GM19193 (cell line): Measurements from ENCODE around the gene HFE.

Experiments used
- POLR2A ChIP-seq: IDR thresholded peaks from 4 replicates; pipeline ENCODE4 v1.6.1; 2011; ENCODE audit not compliant: insufficient read depth, insufficient read length; ENCODE audit errors: extremely low read depth

The HFE gene

DNA sequence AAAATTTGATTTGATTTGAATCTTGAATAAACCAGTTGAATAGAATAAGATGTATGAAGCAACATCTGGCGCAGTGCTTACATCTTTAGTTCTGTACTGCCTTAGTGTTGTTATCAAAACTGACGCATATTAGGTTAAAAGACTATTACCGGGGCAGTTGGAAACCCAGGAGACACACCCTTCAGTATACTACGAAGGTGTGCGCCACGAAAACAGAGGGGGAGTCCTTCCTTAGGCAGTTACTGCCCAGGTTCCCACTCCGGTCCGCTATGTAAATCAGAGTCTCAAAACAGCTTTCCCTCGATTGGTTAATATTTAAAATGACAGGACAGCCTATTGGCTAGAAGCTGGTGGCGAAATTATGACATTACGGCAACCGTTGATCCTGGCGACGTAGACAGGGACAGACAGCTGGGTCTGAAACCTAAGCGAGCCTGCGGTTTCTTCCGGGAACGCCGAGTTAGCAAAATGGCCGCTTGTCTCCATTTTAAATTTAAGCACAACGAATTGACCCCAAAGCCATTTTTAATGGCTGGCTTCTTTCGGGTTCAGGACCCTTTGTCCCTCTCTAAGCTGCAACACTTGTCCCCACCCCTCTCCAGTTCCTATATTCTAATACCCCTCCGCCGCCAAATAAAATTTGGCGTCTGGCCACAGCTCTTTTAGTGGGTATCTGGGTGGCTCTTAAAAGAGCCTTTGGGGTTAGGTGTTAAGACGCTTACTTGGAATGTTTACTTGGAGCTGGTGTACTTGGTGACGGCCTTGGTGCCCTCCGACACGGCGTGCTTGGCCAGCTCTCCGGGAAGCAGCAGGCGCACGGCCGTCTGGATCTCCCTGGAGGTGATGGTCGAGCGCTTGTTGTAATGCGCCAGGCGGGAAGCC, 35.8 kb downstream of the HFE start:
- peak; percentile 92 for TF ChIP-seq POLR2A

DNA sequence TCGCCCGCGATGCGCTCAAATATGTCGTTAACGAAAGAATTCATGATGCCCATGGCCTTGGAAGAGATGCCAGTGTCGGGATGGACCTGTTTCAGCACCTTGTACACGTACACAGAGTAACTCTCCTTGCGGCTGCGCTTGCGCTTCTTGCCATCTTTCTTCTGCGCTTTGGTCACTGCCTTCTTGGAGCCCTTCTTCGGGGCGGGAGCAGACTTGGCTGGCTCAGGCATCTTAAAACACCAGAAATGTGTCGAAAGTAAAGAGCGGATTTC, 36.4 kb downstream of the HFE start:
- peak; percentile 90 for TF ChIP-seq POLR2A

DNA sequence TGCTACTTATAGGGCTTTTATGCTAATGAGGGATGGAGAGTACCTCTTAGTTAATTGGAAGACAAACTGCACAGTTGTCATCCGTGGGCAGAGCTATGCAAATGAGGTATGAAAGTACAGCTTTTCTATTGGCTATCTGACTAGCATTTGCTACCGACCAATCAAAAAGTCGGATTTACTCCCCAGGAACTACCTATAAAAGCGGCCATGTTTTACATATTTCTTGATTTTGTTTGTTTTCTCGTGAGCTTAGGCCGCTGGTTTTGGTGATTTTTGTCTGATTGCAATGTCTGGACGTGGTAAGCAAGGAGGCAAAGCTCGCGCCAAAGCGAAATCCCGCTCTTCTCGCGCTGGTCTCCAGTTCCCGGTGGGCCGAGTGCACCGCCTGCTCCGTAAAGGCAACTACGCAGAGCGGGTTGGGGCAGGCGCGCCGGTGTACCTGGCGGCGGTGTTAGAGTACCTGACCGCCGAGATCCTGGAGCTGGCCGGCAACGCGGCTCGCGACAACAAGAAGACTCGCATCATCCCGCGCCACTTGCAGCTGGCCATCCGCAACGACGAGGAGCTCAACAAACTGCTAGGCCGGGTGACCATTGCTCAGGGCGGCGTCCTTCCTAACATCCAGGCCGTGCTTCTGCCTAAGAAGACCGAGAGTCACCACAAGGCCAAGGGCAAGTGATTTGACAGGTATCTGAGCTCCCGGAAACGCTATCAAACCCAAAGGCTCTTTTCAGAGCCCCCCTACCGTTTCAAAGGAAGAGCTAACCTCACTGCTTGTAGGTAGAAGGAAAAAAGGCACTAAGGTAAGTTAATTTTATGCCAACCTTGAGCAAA, 36.9 kb downstream of the HFE start:
- peak; percentile 92 for TF ChIP-seq POLR2A

DNA sequence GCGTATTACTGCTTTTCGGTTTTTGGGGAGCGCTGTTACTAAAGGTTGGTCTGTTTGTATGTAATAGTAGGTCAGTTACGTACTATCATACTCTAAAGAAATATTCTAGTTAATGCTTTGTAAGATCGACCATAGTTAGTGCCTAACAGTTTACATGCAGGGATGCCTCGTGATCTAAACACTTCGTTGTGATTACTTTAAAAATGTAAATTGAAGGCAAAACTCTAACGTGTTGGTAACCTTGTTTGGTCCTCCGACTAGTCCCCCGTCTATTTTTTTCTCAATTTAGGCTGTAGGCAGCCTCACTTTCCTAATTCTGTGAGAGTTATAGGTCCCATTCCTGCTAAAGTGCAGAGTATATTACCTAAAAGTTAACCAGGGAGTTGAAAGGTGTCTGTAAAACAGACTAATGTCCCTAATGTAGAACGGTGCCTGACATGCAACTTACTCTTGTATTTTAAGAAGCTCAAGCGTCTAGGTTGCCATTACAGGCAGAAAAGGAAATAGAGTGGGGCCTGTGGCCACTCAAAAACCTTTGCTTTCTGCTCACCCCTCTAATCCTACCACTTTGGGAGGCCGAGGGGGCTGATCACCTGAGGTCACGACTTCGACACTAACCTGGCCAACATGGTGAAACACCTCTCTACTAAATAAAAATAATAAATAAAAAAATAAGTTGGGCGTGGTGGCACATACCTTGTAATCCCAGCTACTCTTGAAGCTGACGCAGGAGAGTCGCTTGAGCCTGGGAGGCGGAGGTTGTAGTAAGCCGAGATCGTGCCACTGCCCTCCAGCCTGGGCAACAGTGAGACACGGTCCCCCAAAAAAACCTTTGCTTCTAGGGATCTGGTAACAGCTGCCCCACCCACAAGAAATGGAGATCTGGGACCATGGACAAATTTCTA, 37.8 kb downstream of the HFE start:
- no peak for TF ChIP-seq POLR2A

DNA sequence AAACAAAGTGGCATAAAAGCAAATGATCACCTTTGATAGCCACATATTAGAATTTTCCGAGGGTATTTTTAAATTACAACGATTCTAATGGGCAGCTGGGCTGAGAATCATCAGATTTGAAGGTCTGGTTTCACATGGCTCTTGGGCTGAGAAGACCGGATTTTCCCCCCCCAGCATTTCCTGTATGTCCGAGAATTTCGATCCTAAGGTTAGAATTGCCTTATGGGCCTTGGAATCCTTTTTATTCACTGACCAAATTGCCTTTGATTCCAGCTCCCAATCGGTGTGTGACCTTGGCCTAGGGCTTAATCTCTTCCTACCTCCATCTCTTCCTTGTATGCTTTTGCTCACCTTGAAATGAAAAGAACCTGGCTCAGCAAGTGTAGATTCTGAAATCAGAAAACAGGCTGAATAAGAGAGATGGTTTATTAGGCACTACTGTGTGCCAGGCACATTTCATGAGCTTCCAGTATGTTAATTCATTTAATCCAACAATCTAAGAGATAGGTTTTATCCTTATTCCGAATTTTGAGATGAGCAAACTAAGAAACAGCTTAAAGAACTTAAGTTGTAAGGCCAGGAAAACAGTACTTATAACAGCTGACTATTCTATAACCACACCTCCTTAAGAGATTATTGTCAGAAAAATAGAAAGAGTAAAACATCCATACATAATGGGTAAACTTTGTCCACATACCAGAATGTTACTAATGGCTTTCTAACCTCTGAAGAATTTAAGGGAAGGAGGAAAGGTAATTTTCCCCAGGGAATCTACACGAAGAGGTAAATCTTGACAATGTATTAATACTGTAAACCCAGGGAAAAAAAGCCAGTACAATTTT, 39.4 kb downstream of the HFE start:
- no peak for TF ChIP-seq POLR2A

DNA sequence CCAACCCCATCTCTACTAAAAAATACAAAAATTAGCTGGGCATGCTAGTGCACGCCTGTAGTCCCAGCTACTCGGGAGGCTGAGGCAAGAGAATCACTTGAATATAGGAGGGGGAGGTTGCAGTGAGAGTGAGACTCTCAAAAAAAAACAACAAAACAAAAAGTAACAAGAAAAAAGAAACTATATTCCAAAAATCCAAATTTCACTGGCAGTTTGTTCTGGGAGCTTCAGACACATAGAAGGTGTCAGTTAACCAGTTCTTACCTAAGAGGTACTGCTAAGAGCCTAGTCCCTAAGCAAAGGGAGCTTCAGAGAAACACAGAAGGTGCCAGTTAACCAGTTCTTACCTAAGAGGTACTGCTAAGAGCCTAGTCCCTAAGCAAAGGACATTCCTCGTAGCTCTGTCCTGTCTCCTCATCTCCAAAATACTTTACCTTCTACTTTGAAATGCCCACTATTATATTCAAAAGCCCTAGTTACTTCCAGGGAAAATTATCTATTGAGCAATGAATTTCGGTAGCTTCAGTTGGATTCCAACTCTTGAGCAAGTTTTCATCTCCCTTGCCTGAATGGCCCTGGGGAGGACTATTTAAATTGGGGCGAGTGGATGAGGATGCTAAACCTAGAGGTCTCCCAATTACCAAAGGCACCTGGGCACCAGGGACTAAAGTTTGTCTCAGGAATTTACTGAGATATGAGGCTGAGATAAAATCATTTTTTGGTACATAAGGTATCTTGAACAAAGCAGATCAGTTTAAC, 41.0 kb downstream of the HFE start:
- no peak for TF ChIP-seq POLR2A

DNA sequence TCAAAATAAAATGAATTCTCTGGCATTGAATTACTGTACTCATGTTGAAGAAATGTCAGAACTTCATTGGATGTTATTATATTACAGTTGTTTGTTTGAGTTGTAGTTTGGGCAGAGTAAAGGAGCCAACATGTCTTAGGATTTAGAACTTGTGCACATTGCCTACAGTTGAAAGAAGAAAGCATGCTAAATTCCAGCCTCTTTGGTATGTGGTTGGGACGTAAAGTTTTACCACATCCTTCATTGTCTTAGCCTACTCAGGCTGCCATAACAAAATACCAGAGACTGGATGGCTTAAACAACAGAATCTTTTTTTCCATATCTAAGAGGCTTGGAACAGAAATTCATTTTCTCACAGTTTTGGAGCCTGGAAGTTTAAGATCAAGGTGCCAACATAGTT, 42.4 kb downstream of the HFE start:
- no peak for TF ChIP-seq POLR2A

DNA sequence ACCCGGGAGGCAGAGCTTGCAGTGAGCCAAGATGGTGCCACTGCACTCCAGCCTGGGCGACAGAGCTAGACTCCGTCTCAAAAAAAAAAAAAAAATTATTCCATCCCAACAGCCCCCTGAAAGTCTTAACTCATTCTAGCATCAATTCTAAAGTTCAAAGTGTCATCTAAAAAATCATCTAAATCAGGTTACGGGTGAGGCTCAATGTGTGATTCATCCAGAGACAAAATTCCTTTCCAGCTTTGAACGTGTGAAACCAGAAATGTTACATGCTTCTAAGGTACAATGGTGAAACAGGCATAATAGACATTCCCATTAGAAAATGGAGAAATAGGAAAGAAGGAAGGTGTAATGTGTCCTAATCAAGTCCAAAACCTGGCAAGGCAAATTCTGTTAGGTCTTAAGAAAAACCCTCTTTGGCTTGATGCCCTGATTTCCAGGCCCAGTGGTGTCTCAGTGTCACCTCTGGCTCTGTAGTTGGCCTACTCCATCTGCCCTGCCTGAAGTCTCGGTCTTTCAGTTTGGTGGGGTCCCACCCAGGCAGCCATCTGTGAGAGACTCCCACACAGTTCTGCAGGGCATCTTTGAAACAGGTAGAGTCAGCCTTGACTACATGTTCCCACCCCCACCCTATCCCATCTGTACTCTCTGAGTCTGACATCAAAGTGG, 43.5 kb downstream of the HFE start:
- TF ChIP-seq POLR2A: no peak

DNA sequence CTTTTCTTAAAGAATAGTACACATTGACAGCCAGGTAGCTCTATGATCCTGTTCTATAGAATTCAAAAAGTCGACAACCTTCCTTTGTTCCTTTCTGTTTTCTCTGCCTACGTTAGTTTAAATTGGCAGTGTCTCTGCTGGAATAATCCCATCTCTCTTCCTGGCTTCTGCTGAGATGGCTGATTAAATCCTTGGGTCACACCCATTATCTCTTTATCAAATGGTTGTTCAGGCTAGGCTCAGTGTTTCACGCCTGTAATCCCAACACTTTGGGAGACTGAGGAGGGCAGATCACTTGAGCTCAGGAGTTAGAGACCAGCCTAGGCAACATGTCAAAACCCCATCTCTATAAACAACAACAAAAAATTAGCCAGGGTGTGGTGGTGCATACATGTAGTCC, 44.4 kb downstream of the HFE start:
- no peak for TF ChIP-seq POLR2A

DNA sequence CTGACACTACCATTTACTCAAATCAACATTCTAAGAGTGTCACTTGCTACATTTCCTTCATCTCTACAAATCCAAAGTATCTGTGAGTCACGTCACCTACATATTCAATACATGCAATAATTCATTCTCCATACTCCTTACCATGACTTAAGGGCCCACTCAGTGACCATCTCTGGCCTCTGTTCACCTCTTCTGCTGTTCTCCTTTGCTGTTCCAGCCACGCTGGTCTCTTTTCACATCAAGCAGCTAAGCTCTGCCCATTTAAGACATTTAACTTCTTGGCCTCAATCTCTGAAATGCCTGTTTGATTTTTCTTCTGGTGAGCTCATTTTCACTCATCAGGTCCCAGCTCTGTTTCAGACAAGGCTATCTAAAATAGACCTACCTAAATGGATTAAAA, 46.5 kb downstream of the HFE start:
- no peak for TF ChIP-seq POLR2A

DNA sequence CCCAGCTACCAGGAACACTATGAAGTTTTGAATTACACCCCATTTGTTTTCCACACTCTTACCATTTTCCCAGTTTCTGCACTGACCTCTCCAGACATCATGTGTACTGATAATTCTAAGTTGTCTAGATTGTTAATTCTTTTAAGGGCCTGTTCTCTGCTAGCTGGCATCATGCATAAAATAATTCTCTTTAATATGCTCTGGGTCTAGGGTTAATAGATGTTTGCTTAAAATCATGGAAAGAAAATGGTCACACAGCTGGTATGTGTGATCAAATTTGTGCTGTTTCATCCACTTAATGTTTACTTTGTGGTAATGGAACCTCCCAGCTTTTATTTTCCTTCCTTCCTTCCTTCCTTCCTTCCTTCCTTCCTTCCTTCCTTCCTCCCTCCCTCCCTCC, 49.1 kb downstream of the HFE start:
- TF ChIP-seq POLR2A: no peak

DNA sequence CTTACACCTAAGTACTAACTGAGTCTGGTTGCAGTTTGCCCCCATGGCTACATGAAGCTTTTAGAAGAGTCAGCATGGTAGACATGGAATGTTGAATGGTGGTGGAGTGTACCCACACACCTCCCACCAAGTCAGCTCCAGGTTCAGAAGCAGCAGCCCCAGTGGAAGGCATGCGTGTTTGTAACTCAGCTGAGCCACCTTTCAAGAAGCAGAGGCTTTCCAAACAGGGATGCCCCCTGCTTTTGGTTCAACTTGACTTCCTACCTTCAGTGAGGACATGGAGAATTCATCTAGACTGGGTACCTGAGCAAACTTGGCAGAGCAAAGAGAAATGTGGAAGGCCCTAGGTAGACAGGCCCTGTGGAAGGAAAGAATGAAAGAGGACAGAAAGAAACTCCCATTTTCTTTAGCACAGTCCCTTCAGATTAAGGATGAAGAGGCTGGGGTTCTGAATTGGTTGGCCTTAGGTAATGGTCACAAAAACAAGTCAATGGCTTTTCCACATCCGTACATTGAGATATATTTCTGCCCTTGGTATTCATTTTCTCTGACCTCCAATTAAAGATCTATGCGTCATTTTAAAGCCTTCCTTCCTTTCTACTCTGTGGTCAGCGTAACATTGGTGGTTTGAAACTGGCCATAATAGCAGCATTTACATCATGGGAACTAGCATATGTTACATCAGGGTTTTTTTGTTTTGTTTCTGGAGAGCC, 53.2 kb downstream of the HFE start:
- no peak for TF ChIP-seq POLR2A

DNA sequence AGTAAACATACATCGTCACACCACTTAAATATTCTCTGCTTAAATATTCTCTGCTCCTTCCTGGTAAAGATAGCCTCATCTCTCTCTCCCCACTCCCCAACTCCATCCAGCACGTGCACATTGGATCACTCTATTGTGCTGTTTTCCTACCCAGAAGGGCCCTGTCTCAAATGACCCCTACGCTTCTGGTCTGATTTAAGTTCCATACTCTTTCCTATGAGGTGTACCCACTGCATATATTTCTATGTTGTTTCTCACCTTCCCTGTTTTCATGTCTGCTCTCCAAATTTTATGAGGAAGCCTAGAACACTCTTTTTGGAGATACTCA, 53.7 kb downstream of the HFE start:
- no peak for TF ChIP-seq POLR2A
